CD1c-positive myeloid dendritic cell (primary cell): ENCODE results near the gene CYP27B1.
A peak's percentile ranks its signal among the peaks of the same experiment; 100 is the strongest.

Source experiments
- DNase-seq: peaks from one replicate; pipeline ENCODE4 v3.0.0-alpha.2; 2016; ENCODE audit errors: extremely low spot score

CYP27B1 gene

DNA sequence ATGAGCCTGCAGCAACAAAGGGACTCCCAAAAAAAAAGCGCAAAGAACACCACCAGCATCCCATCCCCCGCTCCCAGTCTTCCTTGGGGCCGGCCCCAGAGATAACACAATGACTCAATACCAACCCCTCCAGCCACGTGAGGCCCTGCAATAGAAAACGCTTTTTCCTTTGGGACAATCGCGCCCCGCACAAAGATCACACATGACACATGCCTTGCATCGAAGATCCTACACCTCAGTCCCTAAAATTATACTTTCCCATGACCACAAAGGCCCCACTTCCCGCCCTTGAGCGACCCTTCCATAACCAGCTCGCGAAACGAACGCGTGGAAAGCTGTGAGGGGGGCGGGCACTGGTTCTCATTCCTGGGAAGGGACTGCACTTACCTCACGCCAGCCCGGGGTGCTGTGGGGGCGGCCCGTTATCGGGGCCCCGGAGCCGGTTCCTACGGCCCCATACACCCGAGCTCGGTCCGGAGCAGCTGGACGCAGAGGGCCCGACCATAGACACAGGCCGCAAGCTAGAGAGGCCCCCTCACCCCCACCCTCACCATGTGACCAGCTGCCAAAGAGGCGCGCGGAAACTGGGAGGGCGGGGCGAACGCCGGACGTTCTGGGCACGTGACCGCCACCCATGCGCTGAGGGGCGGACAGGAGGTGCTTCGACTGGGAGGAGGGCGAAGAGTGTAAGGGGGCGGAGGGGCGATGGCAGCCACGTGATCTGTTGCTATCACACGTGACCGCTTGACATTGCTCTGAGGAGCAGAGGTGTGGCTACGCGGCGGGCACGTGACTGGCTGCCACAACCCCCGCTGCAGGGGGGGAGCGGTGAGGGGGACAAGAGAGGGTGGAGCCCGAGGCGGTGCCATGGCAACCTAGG, 14.8 kb downstream of the CYP27B1 start, which contains the start of gene CDK4:
TSS of gene CDK4 (minus strand) at position 523 of the 880 bp plus-strand sequence. CDS start 593 bp downstream, outside the sequence.
- DNase-seq = peak; percentile 98

DNA sequence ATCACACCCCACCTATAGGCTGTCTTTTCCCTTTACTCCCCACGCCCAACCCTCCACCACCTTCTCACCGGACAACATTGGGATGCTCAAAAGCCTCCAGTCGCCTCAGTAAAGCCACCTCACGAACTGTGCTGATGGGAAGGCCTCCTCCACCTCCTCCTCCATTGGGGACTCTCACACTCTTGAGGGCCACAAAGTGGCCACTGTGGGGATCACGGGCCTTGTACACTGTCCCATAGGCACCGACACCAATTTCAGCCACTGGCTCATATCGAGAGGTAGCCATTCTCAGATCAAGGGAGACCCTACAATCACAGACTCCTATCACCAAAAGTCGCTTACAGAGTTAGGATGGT, 15.5 kb downstream of the CYP27B1 start:
- DNase-seq = no peak

DNA sequence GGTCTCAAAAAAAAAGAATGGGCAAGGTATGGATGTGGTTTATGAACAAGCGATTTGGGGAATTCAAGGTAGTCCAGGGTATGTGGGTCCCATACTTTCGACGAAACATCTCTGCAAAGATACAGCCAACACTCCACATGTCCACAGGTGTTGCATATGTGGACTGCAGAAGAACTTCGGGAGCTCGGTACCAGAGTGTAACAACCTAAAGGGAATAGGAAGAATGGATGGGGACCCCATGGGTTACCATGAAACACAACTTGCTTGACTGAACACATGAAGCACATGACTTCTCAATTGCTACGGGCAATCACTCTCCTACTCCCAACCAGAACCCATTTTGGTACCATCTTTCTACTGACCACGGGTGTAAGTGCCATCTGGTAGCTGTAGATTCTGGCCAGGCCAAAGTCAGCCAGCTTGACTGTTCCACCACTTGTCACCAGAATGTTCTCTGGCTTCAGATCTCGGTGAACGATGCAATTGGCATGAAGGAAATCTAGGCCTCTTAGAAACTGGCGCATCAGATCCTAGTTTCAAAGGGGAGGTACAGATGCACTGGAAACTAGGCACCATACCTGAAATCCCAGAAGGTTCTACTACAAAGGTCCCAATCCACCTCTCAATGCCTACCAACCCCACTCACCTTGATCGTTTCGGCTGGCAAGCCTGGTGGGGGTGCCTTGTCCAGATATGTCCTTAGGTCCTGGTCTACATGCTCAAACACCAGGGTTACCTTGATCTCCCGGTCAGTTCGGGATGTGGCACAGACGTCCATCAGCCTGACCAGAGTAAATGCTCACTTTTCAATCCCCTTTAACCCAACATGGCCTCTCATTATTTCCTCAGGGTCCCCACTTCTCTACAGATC, 16.1 kb downstream of the CYP27B1 start:
- no peak for DNase-seq

DNA sequence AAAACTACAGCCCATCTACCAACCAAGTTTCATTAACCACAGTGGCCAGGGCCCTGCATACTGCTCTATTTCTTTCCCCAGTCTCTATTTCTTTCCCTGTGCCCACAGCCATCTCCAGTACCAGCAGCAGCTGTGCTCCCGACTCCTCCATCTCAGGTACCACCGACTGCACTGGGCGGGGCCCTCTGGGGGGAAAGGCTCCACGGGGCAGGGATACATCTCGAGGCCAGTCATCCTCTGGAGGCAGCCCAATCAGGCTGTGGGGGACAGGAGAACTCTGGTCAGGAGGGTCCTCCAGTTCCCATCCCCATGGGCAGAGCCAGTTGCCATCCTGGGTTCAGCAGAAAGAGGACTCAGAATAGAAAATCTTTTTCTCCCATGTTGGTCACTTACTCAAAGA, 17.8 kb downstream of the CYP27B1 start:
- no peak for DNase-seq

DNA sequence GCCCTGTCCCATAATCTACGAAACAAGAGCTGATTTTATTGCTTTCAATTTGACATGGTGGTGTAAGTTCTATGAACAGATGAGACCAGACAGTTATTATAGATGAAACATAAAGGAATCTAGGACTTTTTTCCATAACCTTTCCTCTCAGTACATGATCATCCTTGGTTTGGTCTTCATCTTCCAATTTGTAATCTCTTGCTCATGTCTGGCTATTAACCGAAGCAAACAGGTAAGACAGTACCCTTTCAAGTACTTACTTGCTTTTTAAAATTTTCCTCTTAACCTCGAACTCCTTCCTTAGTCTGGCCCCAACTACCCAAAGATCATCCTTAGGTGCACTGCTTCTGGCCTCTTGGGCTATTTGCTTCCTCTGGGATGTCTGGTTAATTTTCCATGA, 20.9 kb downstream of the CYP27B1 start:
- no peak for DNase-seq

DNA sequence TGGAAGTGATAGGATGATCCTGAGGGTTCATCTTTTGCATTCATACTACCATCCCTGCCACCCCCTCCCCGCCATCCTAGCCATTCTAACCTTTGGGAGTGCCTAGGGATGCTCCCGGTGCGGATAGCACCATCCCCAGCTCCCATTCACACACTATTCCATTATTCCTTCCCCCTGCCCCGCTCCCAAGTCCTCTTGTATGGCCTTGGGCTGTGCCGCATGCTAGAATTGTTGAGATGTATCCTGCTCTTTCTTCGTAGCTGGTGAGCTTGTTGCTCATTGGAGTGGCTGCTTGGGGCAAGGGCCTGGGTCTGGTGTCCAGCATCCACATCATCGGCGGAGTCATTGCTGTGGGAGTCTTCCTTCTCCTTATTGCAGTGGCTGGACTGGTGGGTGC, 21.4 kb downstream of the CYP27B1 start:
- no peak for DNase-seq

DNA sequence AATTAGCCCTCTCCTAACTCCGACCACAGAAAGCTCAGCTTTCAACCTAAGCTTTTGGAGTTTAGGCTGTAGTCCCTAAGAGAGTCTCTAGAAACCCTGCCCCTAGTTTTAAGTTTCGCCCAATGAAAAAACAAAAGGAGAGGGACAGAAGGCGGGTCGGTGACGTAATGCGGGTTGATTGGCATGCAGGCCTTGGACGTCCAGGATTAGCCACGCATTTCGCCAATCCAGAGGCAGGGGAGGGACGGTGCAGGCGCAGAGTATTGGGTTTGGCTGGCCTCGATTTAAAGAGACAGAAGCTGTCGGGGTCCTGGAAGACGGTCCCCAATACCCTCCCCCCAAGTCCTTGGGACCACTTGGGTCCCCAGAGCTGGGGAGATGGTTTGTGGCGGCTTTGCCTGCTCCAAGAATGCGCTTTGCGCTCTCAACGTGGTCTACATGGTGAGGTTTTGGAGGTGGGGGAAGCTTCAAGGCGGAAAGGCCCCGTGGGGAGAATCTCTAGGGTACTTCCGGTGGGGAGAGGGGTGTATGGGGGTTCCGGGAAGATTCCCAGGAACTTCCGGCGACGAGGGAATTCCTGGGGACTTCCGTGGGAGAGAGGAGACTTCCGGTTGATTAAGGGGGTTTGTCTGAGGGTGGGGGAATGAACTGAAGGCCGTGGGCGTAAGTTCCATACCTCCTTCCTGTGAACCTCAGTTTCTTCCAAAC, 21.9 kb downstream of the CYP27B1 start, which contains the start of gene TSPAN31:
TSS of gene TSPAN31 (plus strand) at position 263 of the 708 bp plus-strand sequence. CDS start at position 379, 116 bp downstream.
- peak; percentile 98 for DNase-seq

DNA sequence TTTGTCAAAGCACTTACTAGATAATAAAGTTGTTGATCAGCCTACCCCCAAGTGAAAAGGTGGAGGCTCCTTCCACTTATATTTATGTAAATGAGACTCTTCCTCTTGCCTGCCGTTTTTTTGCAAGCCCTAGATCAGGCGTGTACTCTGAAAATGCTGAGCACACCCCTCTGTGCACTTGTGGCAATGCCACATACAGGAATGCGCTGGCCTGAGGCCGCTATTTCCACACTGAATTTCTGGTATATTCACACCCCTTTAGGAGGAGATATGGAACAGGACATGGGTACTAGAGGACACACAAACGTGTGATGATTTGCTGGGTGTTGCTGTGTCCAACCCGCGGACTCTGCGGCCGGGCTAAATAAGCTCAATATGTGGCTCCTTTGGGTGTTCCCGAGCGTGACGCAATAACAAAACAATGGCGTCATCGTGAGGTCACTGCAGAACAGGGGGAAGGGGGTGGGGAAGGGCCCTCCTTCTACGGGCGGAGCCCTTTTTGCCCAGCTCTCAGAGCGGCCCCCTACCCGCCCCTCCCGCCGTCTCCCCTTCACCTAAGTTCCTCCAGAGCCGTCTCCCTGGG, 22.6 kb downstream of the CYP27B1 start:
- peak; percentile 82 for DNase-seq

DNA sequence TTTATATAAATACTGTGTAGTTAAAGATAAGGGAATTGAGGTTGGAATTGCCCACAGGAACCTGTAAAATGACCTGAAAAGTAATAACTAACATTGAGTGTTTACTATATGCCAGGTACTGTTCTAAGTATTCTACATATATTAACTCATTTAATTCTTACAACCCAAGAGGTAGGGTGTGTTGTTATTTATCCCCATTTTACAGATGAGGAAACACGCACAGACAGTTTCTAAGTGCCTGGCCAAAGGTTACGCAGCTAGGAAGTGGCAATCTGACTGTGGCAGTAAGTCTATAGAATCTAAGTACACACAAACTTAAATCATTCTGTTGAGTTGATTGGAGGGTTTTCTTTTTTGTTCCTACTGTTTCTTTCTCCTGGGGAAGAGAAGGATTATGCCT, 23.1 kb downstream of the CYP27B1 start:
- no peak for DNase-seq

DNA sequence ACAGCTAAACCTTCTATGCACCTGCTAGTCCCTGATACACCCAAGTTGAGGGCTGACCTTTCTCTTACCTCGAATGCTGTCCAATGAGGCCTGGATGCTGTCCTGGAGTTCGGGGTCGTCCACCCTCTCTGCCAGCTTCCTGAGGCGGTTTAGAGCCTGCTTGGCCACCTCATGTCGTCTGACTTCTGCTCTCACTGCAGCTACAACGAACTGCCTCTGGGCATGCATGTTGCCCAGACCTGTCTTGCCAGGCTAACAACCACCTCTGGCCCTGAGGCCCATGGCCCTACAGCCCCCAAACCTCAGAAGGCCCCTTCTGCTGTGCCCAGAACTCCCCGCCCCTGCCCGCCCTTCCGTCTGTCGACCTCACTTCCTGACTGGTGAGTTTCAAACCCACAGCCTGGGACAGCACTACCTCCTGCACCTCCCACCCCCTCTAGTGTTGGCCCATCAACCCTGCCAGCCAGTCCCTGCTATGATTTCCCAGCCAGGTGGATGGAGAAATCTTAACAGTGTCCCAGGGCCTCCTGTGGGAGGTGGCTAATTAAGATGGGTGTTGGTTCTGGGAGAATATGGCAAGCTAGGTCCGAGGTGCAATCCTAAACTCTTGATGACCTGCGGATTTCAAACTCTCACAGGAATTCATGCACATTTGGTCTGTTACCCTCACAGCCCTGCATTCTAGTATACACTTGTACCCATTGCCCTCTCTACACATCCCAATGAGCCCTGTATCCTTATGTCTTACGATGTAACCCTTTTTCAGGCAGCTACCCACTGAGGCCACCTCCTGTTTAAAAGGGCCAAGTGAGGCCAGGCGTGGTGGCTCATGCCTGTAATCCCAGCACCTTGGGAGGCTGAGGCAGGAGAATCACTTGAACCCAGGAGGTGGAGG, 24.8 kb downstream of the CYP27B1 start:
- DNase-seq = peak; percentile 62

DNA sequence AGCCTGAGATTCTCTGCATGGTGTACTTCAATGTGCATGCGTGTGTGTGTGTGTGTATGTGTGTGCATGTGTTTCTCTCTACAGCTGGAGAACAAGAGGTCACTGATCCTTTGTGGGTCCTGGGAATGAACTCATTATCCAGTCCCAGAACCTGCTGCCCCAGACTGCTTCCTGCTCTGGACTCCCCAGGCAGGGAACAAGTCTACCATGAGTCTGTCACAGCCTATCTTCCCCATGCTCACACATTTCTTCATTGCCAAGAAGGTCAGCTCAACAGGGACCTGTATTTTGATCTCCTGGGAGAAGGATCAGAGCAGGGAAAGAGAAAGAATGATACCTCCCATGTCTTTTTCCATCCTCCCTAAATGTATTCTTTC, 25.5 kb downstream of the CYP27B1 start:
- no peak for DNase-seq

DNA sequence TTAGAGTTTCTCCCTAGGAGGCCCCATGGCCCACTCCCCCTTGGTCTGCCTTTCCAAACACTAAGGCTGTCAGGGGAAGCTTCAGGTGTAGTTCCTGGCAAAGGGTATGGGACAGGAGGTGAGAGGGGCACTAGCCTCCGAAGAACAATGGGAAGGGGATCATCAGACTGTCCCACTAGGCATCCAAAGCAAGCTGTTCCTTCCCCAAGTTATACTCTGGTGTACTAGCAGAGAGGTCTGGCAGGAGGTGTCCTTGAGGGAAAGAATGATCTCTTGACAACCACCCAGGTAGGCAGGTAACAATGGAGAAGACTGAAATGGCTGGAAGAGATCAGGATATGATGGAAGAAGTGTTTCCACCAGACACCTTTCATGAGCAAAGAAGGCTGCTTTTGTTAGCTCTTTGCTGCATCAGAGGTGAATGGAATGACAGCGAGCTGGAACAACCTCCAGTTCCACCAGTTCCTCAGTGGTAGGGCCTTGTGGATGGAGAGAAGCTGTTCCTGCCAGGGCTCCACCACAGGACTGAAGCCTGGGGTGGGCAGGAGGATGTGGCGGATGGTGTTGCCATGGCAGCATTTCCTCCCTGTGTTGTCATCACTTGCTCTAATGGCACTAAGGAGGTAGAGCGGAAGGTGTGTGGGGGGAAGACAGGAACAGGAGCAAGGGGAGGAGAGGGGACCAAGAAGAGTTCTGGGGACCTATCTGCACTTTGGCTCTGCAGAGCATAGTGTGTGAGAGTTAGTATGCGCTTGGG, 26.0 kb downstream of the CYP27B1 start:
- peak; percentile 62 for DNase-seq

DNA sequence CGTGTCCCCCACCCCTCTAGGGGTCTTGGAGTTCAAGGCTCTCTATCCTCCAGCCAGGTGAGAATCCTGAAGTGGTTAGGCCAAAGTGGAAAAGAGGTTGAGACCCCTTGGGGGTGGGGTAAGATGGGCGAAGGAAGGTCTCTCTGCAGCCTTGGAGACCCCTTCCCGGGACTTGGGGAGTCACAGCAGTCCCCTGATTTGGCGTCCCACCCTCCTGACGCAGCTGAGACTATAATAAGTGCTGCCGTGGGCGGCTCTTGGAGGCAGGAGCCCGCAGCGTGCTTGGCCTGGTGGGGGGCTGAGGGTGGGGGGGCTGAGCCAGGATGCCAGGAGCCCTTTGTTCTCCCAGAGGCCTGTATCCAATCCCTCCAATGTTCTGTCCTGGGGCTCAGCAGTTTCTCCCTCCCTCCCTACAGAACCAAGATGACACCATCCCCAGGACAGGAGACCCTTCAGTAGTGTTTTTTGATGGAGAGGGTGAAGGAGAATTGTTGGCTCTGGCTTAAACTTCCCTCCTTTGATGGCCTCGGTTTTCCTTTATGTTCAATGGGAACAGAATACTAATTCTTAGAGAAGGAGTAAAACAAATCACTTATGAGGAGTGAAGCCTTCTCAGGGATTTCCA, 26.9 kb downstream of the CYP27B1 start:
- no peak for DNase-seq

DNA sequence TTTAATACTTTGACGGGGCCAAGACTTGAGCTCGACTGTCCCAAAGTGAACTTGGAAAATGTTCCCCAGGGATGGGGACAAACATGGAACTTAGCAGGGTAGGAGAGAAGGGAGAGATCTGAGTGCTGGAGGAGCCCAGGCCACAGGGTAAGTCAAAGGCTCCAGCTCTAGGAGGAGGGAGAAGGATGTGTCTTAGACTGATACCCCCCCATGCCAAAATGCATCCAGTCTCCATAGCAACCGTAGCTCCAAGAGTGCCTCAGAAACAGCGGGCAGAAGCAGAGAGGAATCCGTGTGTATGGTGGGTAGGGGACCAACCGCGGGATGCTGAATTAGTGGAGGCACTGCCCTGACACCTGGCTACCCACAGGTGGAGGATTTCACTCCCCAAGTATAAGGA, 27.5 kb downstream of the CYP27B1 start:
- DNase-seq = no peak

DNA sequence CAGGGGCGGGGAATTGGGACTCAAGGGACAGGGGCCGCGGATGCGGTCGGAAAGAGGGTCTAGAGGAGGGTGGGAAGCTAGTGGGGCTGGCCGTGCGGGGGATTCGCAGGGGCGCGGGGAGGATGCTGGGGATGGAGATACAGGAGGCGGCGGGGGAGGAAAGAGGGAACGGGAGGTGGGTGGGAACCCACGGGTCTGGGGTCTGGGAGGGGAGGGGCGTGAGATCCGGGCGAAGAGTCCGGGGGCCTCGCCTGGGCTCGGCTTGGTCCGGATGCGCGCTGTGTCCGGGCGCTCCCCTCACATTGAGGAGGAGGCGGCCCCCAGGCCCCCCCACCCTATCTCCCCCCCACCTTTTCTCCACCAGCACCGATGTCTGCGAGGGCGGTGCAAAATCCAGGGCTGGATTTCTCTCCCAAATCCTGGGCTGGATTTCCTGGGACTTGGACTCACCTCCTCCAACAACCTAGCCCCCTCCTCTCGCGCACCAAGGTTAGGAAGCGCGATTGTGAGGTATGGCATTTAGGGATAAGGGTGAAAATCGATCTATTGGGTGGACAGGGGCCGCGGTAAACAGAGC, 28.1 kb downstream of the CYP27B1 start, which contains the start of gene AGAP2:
TSS of gene AGAP2 (minus strand) at position 82 of the 577 bp plus-strand sequence. CDS start 496 bp downstream, outside the sequence.
- DNase-seq = no peak

DNA sequence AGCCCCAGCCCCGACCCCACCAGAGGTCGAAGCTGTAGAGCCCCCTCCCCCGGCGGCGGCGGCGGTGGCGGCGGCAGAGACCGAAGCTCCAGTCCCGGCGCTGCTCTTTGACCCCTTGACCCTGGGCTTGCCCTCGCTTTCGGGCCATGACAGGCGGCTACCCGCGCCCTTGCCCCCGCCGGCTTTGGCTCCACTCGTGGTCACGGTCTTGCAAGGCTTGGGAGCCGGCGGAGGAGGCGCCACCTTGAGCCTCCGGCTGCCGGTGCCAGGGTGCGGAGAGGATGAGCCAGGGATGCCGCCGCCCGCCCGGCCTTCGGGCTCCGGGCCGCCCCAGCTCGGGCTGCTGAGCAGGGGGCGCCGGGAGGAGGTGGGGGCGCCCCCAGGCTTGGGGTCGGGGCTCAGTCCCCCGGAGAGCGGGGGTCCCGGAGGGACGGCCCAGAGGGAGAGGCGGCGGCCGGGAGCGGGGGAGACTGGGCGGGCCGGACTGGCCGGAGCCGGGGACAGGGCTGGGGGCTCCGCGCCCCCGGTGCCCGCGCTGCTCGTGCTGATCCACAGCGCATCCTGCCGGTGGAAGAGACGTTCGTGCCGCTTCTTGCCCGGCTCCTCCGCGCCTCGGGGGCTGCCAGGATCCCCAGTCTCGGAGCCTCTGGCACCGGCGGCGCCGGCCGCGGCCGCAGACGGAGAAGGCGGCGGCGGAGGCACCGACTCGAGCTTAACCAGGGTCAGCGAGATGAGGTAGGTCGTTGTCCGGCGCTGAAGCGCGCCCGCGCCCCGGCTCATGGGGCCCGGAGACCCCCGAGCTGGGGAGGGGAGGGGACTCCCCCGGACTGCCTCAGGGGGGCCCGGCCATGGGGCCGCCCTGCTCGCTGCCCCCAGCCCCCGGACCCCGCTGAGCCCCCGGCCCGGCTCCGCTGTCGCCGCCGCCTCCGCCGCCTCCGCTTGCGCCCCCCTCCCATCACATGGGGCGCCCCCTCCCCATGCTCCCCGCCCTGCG, 29.1 kb downstream of the CYP27B1 start:
- DNase-seq = no peak

DNA sequence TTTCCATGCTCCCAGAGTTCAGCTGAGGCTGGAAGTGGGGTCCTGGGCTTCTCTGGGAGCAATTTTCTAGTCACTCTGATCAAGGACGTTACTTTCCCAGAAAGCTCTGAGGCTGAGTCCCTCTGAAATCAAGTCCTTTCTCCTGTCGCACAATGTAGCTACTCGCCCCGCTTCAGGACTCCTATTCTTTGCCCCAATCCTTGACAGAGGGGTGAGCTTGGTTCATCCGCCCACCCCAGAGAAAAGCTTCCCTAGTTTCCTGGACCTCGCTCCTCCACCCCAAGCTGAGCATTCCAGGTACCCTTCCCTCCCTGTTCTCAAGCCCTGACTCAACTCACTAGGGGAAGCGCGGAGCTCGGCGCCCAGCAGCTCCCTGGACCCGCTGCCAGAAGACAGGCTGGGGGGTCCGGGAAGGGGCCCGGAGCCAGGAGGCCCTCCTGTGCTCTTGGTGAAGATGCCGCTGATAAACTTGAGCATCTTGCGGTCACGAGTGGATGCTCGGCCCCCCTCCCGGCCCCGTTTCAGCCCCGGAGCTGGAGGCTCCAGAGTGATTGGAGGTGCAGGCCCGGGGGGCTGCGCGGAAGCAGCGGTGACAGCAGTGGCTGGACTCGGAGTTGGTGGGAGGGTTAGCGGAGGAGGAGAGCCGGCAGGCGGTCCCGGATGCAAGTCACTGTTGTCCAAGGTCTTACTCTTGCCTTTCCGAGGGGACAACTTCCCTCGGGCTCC, 30.0 kb downstream of the CYP27B1 start:
- DNase-seq = no peak
